ENCODE data around the gene APOBEC3C.

Gene APOBEC3C

DNA sequence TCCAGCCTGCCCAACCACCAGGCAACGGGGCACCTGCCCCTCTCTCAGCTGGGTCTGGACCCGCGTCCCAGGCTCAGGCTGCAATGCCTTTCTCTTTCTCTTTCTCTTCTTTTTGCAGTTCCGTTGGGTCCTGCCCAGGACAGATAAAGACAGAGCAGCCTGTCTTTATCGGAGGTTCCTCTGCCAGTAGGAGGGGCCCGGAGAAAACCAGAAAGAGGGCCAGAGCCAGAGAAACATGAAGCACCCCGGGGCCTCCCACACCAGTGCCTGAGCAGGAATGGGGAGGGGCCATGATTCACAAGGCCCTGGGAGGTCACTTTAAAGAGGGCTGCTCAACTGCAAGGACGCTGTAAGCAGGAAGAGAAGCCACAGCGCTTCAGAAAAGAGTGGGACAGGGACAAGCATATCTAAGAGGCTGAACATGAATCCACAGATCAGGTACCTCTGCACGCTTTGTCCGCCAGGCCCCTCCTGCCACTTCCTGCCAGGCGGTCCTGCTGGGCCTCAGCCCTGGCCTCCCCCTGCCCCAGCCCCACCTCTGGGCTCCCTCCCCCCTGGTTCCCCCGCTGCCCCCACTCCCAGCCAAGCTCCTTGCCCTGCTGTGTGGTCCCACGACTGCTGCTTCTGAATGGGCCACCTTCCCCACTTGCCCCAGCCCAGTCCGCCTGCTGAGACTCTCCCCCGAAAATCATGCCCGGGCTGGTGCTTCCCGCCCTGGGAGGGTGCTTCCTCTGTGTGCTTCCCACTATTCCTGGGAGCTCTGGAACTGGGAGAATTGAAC, at the start of gene APOBEC3C:
Gene APOBEC3C (plus strand): TSS at position 316 of the 781 bp plus-strand sequence. CDS start 106 bp downstream, at position 422.
- DNase-seq (ENCODE audit: low read depth) = peak; percentile 63
- TF ChIP-seq, protein P1, sequence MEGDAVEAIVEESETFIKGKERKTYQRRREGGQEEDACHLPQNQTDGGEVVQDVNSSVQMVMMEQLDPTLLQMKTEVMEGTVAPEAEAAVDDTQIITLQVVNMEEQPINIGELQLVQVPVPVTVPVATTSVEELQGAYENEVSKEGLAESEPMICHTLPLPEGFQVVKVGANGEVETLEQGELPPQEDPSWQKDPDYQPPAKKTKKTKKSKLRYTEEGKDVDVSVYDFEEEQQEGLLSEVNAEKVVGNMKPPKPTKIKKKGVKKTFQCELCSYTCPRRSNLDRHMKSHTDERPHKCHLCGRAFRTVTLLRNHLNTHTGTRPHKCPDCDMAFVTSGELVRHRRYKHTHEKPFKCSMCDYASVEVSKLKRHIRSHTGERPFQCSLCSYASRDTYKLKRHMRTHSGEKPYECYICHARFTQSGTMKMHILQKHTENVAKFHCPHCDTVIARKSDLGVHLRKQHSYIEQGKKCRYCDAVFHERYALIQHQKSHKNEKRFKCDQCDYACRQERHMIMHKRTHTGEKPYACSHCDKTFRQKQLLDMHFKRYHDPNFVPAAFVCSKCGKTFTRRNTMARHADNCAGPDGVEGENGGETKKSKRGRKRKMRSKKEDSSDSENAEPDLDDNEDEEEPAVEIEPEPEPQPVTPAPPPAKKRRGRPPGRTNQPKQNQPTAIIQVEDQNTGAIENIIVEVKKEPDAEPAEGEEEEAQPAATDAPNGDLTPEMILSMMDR (IDR thresholded peaks at IDR 0.05; ENCODE audit: control insufficient read depth, insufficient read depth, low read depth, low read length, missing control alignments) = peak; percentile 12
- peak within 1 kb of the TSS; percentile 67 for H3K4me3 ChIP-seq (ENCODE audit: control insufficient read depth, low read depth, low read length)

DNA sequence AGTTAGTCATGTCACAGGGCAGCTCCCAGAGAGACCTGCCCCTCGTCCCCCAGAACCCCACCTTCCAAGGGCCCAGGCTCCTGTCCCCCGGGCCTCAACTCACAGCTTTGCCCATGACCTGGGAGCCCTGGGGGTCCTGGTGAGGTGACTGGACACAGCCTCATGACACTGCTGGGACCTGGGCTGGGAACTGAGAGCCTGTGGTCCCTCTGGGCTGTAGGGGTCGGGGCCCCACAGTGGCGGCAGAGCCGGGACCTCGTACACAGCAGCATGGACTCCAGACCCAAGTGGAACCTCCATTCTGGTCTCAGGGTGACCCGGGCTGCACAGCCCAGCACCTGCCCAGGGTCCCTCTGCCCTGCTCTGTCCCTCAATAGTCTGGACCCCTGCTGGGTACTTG, 49.8 kb upstream of the APOBEC3C start:
- H3K4me3 ChIP-seq (ENCODE audit: control insufficient read depth, low read depth, low read length) = no peak overlapping the region
- TF ChIP-seq, protein P1 (IDR thresholded peaks at IDR 0.05; ENCODE audit: control insufficient read depth, insufficient read depth, low read depth, low read length, missing control alignments) = no peak
- DNase-seq (ENCODE audit: low read depth) = no peak

DNA sequence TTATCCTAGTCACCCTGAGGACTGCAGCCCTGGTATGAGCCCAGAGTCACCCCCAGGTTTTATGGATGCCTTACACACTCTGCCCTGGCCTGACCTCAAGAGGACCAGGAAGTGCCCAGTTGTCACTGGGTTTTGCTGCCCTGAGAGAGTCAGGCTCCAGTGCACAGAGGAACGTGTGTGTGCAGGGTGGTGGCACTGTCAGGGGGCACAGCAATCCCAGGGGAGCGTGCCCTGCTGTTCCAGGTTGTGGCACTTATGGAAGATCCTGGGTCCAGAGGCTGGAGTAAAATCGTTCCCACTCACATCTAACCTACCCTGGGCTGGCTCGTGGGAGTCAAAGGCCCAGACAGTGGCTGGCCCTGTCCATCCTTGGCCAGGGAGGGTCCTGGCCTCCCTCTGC, 49.1 kb upstream of the APOBEC3C start:
- H3K4me3 ChIP-seq (ENCODE audit: control insufficient read depth, low read depth, low read length) = no peak overlapping the region
- TF ChIP-seq, protein P1 (IDR thresholded peaks at IDR 0.05; ENCODE audit: control insufficient read depth, insufficient read depth, low read depth, low read length, missing control alignments) = no peak
- DNase-seq (ENCODE audit: low read depth) = no peak

DNA sequence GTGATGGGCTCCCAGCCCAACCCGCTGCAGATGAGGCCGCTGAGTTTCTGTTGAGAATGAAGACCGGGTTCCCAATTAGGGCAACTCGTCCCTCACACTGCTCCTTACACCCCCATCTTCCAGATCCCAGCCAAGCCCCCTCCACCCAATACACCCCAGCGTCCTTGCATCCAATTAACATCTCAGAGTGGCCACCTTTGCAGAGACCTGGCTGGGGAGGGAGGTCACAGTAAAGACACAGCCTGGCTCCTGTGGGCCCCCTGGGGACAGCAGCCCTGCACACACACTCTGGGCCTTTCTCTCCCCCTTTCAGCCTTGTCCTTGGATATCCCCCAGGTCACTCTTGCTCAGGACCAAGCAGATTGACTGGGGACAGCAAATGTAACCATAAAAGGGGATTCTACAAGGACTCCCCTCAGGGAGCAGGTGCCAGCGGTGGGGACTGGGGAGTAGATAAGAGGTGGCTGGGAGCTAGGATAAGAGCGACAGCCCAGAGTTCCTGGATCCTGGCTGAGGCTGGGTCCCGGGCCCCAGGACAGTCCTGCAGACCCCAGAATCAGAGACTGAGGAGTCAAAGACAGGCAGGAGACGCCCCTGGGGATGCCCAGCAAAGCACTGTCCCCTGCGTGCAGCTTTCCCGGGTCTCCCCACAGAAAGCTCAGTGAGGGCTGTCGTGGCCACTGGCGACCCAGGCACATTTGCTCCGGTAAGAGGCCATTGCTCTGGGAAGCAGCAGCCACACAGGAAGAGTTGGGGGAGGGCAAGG, 48.3 kb upstream of the APOBEC3C start:
- DNase-seq (ENCODE audit: low read depth) = no peak
- TF ChIP-seq, protein P1 (IDR thresholded peaks at IDR 0.05; ENCODE audit: control insufficient read depth, insufficient read depth, low read depth, low read length, missing control alignments) = no peak
- no peak overlapping the region for H3K4me3 ChIP-seq (ENCODE audit: control insufficient read depth, low read depth, low read length)

DNA sequence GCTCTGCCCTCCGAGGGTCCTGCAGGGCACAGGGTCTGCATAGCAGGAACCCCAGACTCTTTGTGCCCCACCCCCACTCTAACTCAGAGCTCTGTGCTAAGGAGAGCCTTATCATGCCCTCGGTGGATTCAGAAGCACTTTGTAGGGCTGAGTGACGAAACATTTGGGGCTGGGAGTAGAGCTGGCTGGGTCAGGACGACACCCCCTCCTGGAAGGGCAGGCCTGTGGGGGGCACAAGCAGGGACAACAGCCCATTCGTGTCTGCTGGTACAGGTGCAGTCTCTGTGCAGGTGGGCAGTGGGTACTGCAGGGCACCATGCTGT, 47.7 kb upstream of the APOBEC3C start:
- no peak for DNase-seq (ENCODE audit: low read depth)
- no peak overlapping the region for H3K4me3 ChIP-seq (ENCODE audit: control insufficient read depth, low read depth, low read length)
- TF ChIP-seq, protein P1 (IDR thresholded peaks at IDR 0.05; ENCODE audit: control insufficient read depth, insufficient read depth, low read depth, low read length, missing control alignments) = no peak

DNA sequence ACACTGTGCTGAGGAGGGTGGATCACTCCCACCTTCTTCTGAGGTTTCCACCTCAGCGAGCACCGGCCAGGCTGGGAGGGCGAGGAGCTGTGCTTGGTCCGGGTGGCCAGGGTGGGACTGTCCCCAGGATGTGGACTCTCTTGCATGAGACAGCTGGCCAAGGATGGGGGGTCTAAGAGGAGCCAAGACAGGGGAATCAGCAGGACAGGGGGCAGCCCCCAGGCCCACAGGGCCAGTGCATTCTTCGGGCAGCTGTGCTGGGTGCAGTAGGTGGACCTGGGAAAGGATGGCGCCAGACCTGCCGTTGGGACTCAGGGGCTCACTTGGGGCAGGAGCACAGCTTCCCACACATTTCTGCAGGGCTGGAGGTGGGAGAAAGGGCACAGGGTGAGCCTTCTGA, 47.1 kb upstream of the APOBEC3C start:
- TF ChIP-seq, protein P1 (IDR thresholded peaks at IDR 0.05; ENCODE audit: control insufficient read depth, insufficient read depth, low read depth, low read length, missing control alignments) = no peak
- DNase-seq (ENCODE audit: low read depth) = no peak
- no peak overlapping the region for H3K4me3 ChIP-seq (ENCODE audit: control insufficient read depth, low read depth, low read length)
